ENCODE measurements around the gene VWCE.
A peak's percentile ranks its signal among the peaks of the same experiment; 100 is the strongest.

The VWCE gene

GRCh38 chr11:61294717-61295595 lies at the start of gene VWCE:
Gene VWCE (minus strand): TSS chr11:61295316. CDS start chr11:61295037, 279 bp downstream.
- no peak for DNase-seq (ENCODE audit: low spot score)

- DNase-seq (ENCODE audit: low spot score): no peak
These were observed 49.0 kb upstream of the VWCE start for GRCh38 chr11:61343792-61344745.

GRCh38 chr11:61342207-61342803 lies 47.2 kb upstream of the VWCE start:
- no peak for DNase-seq (ENCODE audit: low spot score)

- no peak for DNase-seq (ENCODE audit: low spot score)
These were observed 46.6 kb upstream of the VWCE start for GRCh38 chr11:61341706-61342105.

GRCh38 chr11:61340979-61341378 lies 45.9 kb upstream of the VWCE start:
- no peak for DNase-seq (ENCODE audit: low spot score)

GRCh38 chr11:61339490-61339878 lies 44.4 kb upstream of the VWCE start:
- DNase-seq (ENCODE audit: low spot score): no peak

GRCh38 chr11:61338783-61339489 lies 43.8 kb upstream of the VWCE start:
- no peak for DNase-seq (ENCODE audit: low spot score)

DNA sequence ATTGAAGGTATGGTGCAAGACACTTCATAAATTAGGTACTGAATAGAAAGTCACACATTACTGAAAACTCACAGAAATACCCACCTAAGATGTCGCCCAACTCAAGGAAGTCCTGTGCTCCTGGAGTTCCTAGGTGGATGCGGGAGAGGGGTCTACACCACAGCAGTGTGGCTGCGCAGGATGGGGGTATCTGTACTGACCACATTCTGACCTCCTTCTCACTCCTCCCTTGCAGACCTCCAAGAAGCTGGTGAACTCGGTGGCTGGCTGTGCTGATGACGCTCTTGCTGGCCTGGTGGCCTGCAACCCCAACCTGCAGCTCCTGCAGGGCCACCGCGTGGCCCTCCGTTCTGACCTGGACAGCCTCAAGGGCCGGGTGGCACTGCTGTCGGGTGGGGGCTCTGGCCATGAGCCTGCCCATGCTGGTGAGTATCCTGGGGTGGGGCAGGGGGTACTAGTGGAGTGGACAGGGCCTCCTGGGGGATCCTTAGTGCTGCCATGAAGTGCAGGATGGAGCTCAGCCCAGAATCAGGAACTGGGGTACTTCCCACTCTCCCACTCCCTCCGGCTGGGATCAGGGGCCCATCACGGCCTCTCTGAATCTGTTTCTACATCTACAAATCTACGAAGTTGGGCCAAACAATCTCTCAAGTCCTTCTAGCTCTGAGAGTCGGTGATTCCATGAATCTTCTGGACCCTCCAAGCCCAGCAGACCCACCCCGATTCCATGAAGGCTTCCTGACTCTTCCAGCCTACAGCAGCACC lies 42.8 kb upstream of the VWCE start:
- no peak for DNase-seq (ENCODE audit: low spot score)

DNA sequence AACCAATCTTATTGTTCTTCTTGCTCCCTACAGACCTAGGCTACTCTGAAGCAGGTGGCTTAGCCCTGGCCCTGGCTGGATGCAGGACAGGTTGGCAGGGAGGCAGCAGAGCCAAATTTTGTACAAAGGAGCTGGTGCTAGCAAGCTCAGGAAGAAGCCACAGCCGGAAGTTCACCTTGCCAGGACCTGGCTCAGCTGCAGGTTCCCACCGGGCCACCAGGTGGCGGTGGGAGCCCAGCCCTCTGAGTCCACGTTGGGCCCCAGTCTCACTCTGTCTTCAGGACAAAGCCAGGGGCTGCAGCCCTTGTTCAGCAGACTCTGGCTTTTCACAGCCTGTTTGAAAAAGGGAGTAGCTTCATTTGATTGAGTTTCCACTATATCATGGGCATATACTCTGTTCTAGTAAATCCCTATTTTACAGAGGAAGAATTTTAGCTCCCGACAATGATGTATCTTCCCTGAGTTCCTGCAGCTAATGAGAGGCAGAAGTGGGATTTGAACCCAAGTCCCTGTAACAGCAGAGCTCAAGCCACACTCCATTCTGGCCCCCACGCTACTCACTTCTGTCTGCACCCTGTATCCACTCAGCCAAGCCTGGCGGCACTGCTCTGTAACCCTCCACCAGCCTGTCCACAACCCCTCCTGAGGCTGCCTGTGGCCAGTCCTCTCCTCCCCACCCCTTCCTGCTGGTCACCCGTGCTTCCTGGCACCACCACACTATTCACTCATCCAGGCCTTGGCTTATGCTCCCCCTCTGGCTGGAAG lies 41.2 kb upstream of the VWCE start:
- peak; percentile 46 for DNase-seq (ENCODE audit: low spot score)

DNA sequence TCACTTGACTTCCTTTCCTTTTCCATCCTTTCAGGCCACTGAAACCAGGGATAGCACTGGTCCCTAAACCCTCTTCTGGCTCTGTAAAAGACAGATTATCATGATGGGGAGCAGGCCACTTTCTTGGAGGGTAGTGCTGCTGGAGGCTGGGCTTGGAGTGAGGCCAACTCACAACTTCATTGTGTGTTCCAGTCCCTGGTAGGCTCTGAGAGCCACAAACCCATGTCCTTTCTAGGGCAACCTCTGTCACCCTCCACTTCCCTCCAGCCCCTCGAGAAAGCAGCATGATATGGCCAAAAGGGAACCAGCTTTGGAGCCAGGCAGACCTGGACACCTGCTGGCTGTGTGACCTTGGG lies 40.2 kb upstream of the VWCE start:
- DNase-seq (ENCODE audit: low spot score): no peak

DNA sequence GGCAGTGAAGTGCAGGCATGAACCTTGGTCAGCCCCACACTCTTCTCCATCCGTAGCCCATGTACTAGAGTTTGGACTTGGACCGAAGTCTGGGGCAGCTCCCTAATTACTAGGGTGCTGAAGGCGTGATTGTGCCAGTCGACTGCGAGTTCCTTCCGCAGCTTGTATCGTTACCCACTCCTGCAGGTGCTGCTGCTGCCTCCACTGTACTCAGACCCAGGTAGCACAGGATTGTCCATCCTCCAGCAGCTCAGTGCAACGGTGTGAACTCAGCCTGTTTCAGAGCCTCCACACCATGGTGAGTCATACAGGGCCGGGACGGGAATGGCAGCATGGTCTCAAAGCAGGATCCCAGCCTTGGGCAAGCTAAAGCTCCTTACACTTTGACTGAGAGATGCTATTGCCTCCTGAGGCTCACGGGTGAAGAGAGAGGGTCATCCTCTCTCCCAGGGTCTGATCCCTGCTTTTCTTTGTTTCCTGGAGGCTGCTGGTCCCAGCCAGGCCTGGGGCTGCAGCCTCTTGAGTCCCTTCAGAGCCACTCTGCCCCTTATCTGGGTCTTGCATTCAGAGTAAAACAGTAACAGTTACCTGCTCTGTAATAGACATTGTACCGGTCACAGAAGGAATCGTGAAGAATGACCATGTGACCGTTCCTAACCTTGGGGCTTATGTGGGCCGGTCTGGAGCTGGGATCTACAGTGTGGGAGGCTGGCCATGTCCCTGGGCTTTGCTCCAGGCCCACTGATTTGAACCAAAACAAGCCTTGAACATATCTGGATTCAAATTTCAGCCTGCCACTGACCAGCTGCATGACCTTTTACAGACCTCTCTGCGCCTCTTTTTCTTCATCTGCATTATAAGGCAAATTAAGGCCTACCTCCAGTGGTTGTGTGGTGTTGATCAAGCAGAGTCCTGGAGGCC lies 39.6 kb upstream of the VWCE start:
- DNase-seq (ENCODE audit: low spot score): no peak

- DNase-seq (ENCODE audit: low spot score): no peak
These were observed 38.7 kb upstream of the VWCE start for GRCh38 chr11:61333550-61334433.

DNA sequence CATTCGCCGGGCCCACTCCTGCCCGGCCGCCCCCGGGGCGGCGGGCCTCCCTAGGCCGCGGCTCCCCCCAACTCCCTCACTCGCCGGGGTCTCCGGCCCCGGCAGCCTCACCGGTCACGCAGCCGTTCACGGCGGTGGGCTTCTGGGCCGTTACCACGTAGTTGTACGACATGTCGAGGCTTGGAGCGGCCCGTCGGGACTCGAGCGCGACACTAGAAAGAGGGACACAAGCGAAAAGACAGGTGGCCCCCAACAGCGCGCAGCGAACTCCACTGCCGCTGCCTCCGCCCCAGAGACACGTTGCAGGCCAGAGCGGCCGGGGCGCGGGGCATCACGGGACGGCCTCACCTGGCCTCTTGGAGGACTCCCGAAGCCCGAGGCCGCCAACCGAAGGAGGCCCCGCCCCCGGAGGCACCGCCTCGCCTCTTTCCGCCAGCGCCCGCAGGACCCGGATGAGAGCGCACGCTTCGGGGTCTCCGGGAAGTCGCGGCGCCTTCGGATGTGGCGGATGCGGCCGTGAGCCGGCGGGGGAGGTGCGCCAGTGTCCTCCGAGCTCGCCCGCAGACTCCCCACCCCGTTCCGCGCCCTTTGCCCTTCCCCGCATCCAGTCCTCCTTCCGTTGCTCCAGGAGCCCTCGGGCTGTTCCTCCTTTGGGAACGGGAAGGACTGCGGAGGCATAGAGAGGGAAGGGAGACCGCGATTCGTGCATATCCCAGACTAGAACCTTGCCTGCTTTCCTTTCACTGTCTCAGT lies 37.9 kb upstream of the VWCE start, which contains the start of the genes DDB1 and TKFC:
TSS of gene DDB1 (minus strand) at position 309 of the 753 bp plus-strand sequence. CDS start at position 172, 137 bp downstream.
TSS of gene TKFC (plus strand) at position 432 of the 753 bp plus-strand sequence. CDS start 1,501 bp downstream, outside the sequence.
- peak; percentile 91 for DNase-seq (ENCODE audit: low spot score)

GRCh38 chr11:61332281-61332796 lies 37.2 kb upstream of the VWCE start:
- no peak for DNase-seq (ENCODE audit: low spot score)

GRCh38 chr11:61331651-61332050 lies 36.5 kb upstream of the VWCE start:
- no peak for DNase-seq (ENCODE audit: low spot score)

DNA sequence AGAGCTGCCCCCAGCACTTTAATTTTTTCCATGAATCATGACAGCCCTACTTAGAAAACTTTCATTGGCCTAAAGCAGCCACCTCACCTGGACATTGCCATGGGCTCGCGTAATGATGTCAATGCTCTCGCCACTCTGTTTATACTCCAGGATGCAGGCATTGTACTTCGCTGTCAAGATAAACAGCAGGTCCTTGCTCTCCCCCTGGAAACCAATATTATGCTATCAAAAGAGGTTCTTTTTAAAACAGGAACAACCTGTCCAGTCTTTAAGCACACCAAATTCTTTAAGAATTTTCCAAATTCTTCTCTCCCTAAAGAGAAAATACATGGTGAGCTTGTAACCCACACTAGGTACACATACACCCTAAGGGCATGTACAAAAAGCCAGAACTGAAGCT lies 34.8 kb upstream of the VWCE start:
- DNase-seq (ENCODE audit: low spot score): no peak

GRCh38 chr11:61328351-61328750 lies 33.2 kb upstream of the VWCE start:
- no peak for DNase-seq (ENCODE audit: low spot score)
